A549 (cell line): Measurements from ENCODE around the gene PMFBP1.

Source experiments
- BHLHE40 ChIP-seq: IDR thresholded peaks from 2 replicates; pipeline ENCODE4 v1.6.1; 2012; ENCODE audit warnings: low read depth, low read length, inconsistent platforms
- CTCF ChIP-seq: fragments of >200 bp; sonication (Bioruptor Twin); formaldehyde crosslinking; IDR thresholded peaks from 3 replicates; pipeline ENCODE4 v1.5.1; 2016
- E2F6 ChIP-seq: IDR thresholded peaks from 2 replicates; pipeline ENCODE4 v1.6.1; 2012; ENCODE audit warnings: low read depth, borderline replicate concordance
- EP300 ChIP-seq, 2 experiments: fragments of >200 bp; sonication (Bioruptor Twin); formaldehyde crosslinking; IDR thresholded peaks; 2 replicates in 1 of 2; 3 replicates in 1 of 2; pipeline ENCODE4 v1.6.1; 2016 to 2017
- JUN ChIP-seq, 2 experiments: fragments of >200 bp; sonication (Bioruptor Twin); formaldehyde crosslinking; IDR thresholded peaks; 2 replicates in 1 of 2; 3 replicates in 1 of 2; pipeline ENCODE4 v1.6.1; 2016 to 2017
- MAX ChIP-seq: IDR thresholded peaks from 2 replicates; pipeline ENCODE4 v1.6.1; 2012
- POLR2A ChIP-seq: IDR thresholded peaks from 2 replicates; pipeline ENCODE4 v1.6.1; 2012; ENCODE audit warnings: mild to moderate bottlenecking, low read length
- POLR2AphosphoS2 ChIP-seq: conservative IDR thresholded peaks from 2 replicates; pipeline ENCODE4 v1.6.1; 2012; ENCODE audit warnings: low read length, improper control_type of control experiment, inconsistent platforms
- RAD21 ChIP-seq, 2 experiments: fragments of >200 bp in 1 of 2; sonication (Bioruptor Twin) in 1 of 2; formaldehyde crosslinking in 1 of 2; IDR thresholded peaks in 1 of 2; conservative IDR thresholded peaks in 1 of 2; 2 replicates in 1 of 2; 3 replicates in 1 of 2; pipeline ENCODE4 v1.6.1; 2012 to 2018; ENCODE audit warnings: inconsistent platforms in 1 of 2
- RARB ChIP-seq: fragments of 250-450 bp; sonication (Bioruptor Pico); IDR thresholded peaks from 2 replicates; pipeline ENCODE4 v1.8.0; 2021; ENCODE audit warnings: mild to moderate bottlenecking, moderate library complexity
- SMC3 ChIP-seq: fragments of >200 bp; sonication (Bioruptor Twin); formaldehyde crosslinking; IDR thresholded peaks from 3 replicates; pipeline ENCODE4 v1.6.1; 2018; ENCODE audit warnings: inconsistent platforms
- ZFP36 ChIP-seq: fragments of 450-650 bp; IDR thresholded peaks from 2 replicates; pipeline ENCODE4 v1.6.1; 2014; ENCODE audit warnings: borderline replicate concordance; ENCODE audit not compliant: partially characterized antibody
- TF ChIP-seq, protein P1 (sequence below): fragments of 200-600 bp; sonication (generic); IDR thresholded peaks from 2 replicates; pipeline ENCODE4 v1.6.1; 2016; ENCODE audit warnings: antibody characterized with exemption, mild to moderate bottlenecking, moderate library complexity

DNA sequence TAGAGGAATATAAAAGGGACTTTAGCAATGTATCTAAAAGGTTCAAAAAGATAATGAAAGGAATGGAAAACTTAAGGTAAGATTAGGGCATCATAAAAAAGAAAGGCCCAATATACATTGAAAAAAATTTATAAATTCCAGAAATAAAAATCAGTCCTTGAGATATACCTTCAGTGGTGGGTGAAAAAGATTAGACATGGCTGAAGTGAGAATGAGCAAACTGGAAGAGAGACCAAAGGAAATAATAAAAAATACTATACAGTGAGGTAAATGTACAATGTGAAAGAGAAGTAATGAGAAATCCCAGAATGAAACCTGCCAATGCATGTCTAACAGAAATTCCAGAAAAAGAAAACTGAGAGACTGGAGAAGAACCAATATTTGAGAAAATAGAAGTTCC is 42.9 kb upstream of the PMFBP1 start:
- TF ChIP-seq CTCF: no peak
- TF ChIP-seq JUN (IDR thresholded peaks at IDR 0.05): no peak
- no peak for TF ChIP-seq ZFP36
- TF ChIP-seq POLR2AphosphoS2: no peak
- no peak for TF ChIP-seq BHLHE40
- no peak for TF ChIP-seq SMC3
- TF ChIP-seq POLR2A: no peak
- no peak for TF ChIP-seq RARB (CRISPR knock-in tag)
- TF ChIP-seq MAX: no peak
- TF ChIP-seq E2F6: no peak
- no peak for TF ChIP-seq RAD21 (conservative IDR thresholded peaks at IDR 0.05 in 1 of 2, IDR thresholded peaks at IDR 0.05 in 1 of 2)
- TF ChIP-seq, protein P1, sequence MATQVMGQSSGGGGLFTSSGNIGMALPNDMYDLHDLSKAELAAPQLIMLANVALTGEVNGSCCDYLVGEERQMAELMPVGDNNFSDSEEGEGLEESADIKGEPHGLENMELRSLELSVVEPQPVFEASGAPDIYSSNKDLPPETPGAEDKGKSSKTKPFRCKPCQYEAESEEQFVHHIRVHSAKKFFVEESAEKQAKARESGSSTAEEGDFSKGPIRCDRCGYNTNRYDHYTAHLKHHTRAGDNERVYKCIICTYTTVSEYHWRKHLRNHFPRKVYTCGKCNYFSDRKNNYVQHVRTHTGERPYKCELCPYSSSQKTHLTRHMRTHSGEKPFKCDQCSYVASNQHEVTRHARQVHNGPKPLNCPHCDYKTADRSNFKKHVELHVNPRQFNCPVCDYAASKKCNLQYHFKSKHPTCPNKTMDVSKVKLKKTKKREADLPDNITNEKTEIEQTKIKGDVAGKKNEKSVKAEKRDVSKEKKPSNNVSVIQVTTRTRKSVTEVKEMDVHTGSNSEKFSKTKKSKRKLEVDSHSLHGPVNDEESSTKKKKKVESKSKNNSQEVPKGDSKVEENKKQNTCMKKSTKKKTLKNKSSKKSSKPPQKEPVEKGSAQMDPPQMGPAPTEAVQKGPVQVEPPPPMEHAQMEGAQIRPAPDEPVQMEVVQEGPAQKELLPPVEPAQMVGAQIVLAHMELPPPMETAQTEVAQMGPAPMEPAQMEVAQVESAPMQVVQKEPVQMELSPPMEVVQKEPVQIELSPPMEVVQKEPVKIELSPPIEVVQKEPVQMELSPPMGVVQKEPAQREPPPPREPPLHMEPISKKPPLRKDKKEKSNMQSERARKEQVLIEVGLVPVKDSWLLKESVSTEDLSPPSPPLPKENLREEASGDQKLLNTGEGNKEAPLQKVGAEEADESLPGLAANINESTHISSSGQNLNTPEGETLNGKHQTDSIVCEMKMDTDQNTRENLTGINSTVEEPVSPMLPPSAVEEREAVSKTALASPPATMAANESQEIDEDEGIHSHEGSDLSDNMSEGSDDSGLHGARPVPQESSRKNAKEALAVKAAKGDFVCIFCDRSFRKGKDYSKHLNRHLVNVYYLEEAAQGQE: no peak
- TF ChIP-seq EP300 (IDR thresholded peaks at IDR 0.05): no peak
